NCI-H460 (cell line): ENCODE data around the gene HELQ. TPM values are rescaled to one million over a fixed set of nuclear protein-coding genes. Genes with fewer than 3 reads are reported as not detected.
"Not testable (repeated sequence)": the region's sequence is repeated elsewhere in the genome, so short reads cannot be mapped to it uniquely, and the experiment has no call there.

Experiments used
- DNase-seq: peaks from one replicate; pipeline ENCODE4 v3.0.0-alpha.2; 2016; ENCODE audit warnings: low read depth; ENCODE audit errors: extremely low read depth
- total RNA-seq: library from RNA; depleted of rRNA; stranded (reverse); fragments of >200 nt; shearing (Covaris generic); gene quantifications from 2 replicates; pipeline ENCODE4 v1.2.3, GENCODE V29; 2014

Gene HELQ
- total RNA-seq, 1 experiment from 2014 or later, result 7.6 TPM

DNA sequence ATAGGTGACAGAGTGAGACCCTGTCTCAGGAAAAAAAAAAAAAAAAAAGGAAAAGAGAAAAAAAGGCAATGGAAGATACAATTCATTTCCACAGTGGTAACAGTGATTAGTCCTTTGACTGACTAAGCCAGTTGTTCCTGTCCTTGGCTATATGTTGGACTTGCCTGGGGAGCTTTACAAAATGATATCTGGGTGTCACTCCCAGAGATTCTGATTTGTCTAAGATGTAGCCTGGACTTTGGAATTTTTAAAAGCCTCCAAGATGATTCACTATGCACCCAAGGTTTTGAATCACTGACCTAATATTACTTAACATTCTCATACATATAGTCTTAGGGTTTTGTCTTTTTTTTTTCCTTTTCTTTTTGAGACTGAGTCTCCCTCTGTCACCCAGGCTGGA, 16.9 kb downstream of the HELQ start:
- DNase-seq, result no peak

DNA sequence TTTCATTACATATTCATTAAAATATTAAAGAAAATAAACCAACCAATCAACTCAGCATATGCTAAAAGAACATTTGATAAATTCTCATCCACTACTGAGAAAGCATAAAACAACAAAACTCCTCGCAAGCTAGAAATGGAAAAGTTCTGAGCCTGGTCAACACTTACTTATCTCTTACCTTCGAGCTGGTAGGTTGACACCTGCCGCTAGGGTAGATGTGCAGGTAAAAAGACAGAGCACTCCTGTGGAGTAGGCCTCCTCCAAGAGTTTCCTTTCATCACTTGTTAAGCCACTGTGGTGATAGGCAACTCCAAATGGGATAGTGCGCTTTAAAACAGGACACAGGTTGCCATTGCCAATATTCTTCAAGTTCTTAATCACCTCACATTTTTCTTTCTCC, 18.9 kb downstream of the HELQ start:
- DNase-seq, result no peak

DNA sequence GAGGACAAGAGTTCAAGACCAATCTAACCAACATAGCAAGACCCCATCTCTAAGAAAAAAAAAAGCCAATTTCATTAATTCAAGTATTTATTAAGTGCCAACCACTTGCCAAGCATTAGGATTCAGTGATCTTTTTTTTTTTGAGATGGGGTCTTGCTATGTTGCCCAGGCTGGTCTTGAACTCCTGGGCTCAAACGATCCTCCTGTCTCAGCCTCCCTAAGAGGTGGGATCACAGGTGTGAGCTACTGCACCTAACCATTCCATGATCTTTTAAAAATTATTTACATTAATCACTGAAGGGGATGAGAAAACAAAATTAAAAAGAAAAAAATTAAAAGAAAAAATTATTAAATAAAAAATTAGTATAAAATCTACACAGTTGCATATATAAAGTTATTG, 24.4 kb downstream of the HELQ start:
- no peak for DNase-seq

DNA sequence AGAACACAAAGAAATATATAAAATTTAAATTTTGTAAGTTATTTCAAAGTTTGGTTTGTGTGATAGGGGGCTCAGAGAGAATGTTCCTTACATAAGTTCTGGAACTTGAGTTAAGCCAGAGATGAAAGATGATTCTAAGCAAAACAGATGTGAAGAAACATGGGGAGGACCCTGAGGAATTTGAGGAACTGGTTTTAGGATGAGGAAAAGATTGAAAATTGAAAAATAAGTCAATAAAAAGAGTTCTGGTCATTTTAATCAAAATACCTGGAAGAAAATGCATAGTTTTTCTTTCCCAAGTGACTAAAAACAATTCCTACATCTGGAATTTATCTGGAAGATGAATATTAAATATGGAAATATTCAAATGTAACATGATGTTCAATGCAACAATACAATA, 37.4 kb downstream of the HELQ start:
- no peak for DNase-seq

DNA sequence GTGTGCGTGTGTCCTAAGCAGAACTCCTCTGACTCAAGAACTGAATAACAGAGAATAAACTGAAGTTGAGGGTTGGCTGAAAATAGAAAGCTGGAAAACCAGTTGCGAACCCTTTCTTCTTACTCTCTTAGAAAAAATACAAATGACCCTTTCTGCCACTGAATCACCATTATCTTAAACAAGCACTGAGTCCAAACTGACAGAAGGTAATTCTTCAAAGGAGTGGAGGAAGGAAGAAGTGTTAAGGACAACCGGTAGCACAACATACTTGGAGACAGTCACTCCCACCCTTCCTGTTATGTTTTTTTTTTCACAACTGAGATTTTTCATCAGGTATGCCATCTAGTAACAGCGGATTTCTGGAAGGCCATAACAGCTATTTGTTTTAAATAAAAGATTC, 38.1 kb downstream of the HELQ start:
- DNase-seq, result no peak

DNA sequence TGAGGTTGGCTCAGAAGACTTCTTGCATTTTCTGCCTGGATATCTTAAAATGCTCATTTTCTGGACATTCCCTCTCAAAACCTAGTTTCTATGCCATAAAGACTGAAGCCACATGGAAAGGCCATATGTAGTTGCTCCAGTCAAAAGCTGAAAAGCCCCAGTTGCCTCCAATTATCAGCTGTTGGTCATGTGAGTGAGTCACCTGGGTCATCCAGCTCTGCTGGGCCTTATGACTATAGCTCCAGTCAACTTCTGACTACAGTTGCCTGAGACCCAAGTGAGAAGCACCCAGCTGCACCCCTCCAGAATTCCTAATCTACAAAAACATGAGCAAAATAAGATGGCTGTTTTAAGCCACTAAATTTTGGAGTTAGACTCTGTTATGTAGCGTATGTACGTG, 41.9 kb downstream of the HELQ start:
- no peak for DNase-seq

DNA sequence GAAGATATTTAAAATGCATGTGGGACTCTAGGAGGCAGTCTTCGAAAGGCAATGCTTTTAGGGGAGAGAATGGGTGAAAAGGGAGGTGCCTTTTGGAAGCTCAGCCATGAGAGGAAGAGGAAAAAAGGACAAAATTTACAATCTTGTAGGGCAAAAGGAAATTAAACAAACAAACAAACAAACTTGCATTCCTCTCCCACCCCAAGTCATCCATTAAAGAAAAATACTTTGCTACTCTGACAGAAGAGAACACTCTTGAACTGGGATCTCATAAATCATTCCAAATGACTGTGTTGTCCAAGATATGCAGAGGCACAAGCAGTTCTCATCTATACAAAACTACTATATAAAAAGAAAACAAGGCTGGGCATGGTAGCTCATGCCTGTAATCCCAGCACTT, 46.7 kb downstream of the HELQ start:
- DNase-seq, result no peak

DNA sequence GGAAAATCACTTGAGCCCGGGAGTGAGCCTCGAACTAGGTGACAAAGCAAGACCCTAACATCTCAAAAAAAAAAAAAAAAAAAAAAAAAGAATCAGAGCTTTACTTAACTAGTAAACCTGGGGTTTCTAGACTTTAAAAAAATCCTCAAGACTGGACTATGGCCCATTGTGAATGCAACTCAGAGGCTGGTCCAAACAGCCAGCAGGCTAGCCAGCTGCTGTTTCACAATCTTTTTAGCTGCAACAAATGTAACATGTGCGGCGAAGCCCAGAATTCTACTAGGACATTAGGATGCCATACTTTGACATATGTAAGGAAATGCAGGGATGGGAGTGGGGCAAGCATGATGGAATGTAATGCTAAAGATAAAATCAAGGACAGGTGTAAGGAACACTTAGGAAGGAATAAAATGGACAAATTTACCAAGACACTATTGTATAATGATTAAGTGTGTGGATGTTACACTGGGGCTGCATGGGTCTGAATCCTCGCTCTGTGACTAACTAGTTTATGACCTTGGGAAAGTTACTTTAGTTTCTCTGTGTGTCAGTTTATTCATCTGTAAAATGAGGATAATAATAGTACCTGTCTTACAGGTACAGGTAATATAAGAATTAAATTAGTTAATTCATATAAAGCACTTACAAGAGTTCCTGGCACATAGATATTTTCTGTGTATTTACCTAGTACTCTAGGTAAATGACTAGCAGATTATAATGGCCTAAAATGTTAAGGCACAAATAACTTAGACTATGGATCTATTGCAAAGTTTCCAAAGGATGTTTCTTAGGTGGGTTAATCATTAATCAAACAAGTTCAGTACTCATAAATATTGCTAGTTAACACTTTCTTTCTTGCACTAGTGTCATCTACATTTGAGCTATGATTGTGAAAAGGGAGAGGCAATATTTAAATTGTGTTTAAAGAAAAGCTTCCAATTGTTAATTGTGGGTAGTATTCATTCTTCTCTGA, 49.5 kb downstream of the HELQ start:
- no peak for DNase-seq

DNA sequence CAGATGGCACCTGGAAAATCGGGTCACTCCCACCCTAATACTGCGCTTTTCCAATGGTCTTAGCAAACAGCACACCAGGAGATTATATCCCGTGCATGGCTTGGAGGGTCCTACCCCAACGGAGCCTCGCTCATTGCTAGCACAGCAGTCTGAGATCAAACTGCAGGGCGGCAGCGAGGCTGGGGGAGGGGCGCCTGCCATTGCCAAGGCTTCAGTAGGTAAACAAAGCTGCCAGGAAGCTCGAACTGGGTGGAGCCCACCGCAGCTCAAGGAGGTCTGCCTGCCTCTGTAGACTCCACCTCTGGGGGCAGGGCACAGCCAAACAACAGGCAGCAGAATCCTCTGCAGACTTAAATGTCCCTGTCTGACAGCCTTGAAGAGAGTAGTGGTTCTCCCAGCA, 57.5 kb downstream of the HELQ start:
- not testable (repeated sequence) for DNase-seq

DNA sequence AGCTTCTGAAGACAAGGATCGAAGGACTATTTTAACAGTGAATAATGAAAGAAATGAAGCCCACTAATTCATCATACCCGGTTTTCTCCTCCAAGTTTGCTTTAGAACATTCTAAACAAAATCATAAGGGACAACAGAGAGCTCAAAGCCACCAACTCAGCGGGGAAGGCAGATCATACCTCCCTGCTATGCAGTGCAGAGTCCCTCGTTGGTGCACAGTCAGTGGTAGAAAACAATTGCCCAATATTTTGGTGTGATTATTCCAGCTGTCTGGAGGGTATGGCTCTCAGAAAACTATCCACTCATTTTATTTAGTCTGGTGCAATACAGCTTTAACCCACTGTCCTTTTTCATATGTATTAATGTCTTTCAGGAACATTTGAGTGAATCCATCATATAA, 61.7 kb downstream of the HELQ start:
- no peak for DNase-seq

DNA sequence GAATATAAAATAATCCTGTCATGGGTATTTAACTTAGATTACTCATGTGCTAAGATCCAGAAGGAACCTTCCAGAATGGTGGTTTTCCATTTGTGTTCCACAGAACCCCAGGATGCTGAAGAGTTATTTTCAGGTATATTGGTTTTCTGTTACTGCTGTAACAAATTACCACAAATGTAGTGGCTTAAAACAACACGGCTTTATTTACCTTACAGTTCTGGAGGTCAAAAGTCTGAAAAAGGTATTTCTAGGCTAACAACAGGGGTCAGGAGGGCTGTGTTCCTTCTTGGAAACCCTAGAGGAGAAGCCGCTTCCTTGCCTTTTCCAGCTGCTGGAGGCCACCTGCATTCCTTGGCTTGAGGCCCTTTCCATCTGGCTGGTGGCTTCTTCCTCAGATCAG, 63.1 kb downstream of the HELQ start:
- no peak for DNase-seq

DNA sequence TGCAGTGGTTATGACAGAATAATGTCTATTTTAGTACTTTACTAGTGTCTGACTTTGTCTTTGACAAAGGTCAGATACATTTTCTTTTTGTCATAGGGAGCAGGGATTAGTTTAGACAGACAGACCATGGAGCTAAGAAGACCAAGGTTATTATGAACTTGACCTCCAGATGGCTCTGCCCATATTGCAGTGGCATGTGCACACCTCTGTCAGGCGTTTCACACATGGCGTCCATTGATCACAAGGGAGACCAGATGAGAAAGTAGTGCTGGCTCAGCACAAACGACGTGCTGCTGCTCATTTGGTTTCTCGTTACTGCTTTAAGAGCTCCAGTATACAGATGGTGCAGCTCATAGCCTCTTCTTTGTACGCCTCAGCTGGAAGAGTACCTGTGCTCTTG, 64.7 kb downstream of the HELQ start:
- DNase-seq, result no peak

DNA sequence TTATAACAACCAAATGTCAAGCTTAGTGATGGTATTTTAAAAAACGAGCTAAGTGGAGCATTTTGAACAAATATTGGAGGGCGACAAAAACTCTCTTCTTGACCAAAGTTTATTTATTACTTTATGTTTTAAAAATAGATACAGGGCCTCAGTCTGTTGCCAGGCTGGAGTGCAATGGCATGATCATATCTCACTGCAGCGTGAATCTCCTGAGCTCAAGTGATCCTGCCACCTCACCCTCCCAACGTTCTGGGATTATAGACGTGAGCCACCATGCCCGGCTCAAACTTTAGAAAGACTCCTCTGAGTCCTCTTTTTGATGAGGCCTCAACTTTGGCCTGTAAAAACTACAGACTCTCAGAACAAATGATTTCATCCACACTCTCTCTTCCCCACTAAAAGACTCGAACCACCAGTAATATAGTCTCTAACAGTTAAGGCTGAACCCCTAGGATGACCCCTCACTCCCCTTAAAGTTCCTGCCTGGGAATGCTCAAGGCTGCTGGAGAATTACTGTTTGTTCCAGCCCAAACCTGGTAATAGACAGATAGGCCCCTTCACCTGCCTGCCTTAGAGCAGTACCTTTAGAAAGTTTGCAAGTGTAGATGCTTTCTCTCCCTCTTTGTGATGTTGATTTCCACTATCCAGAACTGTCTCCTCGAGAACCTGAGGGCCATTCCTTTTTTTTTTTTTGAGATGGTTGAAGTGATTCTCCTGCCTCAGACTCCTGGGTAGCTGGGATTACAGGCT, 65.7 kb downstream of the HELQ start:
- no peak for DNase-seq

DNA sequence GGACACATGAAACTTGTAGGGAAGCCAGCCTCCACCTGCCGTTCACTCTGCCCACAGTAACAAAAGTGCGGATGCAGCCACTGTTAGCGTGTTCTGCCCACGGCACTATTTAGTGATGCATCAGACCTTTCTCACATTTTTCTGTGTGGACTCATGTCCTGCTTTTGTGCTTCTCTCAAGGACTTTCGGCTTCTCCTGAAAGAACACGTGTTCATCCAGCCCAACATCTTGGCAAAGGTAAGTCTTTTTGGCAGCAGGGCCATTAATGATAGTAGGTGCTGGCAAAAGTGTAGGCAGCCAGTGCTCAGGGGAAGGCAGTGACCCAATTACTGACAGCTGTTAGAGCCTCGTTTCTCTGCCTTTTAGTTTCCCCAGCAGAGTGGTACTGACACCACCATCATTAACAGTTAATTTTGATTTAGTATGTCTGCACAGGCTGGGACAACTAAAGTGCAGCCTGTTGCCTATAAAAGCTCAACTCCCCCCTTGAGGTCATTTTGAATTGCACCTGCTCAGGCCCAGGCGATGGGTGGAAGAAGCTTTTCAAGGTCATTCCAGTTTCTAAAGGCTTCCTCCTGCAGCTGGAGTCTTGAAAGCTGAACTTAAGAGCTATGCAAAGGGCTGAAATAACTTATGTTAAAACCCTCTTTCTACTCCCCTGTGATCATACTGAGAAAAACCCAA, 66.4 kb downstream of the HELQ start:
- no peak for DNase-seq

DNA sequence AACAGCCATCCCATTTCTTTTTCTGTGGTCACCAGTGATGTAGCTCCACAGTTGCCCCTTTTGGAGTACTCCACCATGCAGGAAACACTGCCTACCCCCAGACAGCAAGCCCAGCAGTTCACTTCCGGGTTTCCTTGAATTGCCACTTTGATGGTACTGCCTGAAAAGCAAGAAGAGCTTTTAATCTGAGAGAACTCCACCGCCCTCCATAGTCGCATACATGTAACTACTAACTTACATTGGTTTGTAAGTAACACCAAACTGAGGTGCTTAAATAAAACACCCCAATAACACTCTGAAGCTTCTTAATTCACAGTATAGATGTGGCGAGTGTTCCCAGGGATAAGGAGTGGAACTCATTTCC, 67.3 kb downstream of the HELQ start:
- no peak for DNase-seq

DNA sequence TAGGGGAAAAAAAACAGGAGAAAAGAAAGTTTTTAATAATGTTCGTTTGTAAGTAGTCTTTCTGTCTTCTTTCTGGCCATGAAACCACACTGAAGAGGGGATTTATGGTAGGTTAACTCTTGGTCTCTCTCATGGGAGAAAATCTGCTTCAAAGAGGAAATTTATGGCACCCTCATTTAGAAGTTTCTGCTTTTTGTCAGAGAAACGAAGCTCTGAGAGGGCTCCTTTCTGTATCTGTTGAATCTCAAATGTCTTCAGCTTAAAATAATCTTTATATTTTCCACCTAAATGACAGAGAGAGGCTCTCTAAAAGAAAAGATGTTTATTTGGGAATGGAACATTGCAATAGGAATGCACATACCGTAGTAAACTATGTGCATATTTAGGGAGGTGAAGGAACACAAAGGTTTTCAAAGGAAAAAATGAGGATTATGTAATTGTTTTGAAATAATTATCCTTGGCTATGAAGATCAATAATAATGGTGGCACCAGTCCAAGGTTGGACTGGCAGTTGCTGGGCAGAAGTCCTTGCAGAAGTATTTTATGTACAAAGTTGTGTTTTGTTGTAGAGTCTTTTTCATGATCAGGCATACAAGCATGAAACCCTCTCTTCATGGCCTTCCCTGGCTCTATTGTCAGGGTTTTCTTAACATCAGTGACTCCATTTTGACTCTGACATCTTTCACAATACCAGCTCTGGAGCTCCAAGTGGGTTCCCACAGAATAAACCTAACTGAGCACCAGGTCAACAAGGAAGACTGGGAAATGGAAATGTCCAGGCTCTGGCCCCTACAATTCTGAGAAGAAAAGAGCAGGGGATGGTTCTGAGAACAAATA, 67.9 kb downstream of the HELQ start:
- DNase-seq, result no peak

DNA sequence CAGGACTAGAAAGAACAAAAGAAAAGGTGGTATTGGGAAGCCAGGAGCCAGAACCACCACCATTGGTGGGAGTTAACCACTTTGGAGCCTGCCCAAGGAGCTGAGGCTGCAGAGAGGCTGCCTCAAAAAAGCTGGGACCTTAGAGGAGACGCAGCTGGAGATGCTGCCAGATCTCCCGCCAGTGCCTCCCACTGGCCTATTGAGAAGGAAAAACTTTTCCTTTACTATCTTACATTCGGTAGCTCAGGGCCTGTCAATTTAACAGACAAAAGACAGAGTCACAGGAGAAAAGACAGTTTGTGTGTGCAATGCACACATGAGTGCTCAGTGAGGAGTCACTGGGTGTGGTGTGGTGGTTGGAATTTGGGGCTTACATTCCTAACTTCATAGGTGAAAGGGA, 68.6 kb downstream of the HELQ start:
- DNase-seq, result no peak

DNA sequence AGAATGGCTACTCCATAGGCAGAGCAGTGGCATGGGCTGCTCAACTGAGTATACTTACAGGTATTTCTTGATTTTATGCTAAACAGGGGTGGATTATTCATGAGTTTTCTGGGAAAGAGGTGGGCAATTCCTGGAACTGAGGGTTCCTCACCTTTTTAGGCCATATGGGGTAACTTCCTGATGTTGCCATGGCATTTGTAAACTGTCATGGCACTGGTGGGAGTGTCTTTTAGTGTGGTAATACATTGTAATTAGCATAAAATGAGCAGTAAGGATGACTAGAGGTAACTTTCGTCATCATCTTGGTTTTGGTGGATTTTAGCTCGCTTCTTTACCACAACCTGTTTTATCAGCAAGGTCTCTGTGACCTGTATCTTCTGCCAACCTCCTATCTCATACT, 72.8 kb downstream of the HELQ start:
- no peak for DNase-seq

DNA sequence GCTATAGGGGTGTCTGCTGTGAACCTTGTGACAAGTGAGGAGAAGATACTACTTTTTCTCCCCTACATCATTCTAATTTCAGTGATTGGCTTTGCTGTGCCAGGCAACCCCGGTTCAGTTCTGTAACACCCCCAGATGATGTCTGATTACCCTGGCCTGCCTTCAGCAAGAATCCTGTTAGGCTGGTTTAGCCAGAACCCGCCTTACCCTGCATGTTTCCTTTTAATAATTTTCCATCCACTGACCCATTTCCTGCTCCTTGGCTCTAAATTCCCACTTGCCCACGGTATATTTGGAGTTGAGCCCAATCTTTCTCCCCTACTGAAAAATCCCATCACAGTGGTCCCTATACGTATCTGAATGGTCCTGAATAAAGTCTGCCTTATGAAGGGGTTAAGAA, 74.5 kb downstream of the HELQ start:
- no peak for DNase-seq

DNA sequence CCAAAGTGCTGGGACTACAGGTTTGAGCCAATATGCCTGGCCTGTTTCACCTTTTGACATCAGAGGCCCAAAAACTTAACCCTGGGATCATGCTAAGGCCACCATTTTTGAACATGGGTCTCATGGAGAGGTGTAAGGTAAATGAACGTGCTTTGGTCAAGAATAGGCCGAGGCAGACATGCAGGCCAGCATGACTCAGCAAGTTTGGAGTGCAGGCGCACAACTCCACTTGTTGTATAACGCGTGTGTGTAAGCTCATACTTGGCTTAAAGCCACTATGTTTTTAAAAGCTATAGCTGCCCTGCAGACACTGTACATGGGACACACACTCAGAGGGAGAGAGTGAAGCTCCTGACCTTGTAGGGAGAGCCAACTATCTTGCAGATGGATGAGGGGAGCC, 77.2 kb downstream of the HELQ start:
- DNase-seq, result no peak

DNA sequence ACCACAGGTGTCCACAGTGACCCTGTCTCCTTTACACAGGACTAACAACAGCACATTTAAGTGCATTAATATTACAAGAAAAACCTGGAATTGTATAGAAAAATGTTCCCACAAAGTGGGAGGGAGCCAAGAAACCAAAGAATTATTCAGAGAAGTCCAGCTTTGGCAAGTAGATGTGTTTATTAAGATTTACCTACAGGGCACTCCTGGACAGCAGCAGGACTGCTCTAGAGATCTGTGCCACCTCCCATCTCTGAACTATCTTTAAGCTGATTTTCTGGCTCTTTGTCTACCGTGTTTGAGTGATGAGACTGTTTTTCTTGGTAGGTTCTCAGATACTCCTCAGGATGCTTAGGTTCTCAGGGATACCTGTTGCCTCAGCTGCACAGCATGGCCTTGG, 82.7 kb downstream of the HELQ start:
- DNase-seq, result no peak
